H9 (cell line): ENCODE results near the gene ALB. TPM values are rescaled to one million over a fixed set of nuclear protein-coding genes. Genes with fewer than 3 reads are reported as not detected.
A peak's percentile ranks its signal among the peaks of the same experiment; 100 is the strongest.

ENCODE experiments used
- DNase-seq: peaks from one replicate; pipeline ENCODE4 v3.0.0-alpha.2; 2017
- H2AFZ ChIP-seq: one replicate; pipeline ENCODE4 v1.6.1; 2013; ENCODE audit warnings: mild to moderate bottlenecking, low read length, control low read depth, moderate library complexity
- H2AK5ac ChIP-seq: 2 replicates; pipeline ENCODE4 v1.6.1; 2013; ENCODE audit warnings: low read length, control low read depth, mixed read lengths; ENCODE audit not compliant: insufficient read length
- H2BK120ac ChIP-seq: one replicate; pipeline ENCODE4 v1.6.1; 2013; ENCODE audit warnings: low read depth, mild to moderate bottlenecking, low read length, control low read depth, inconsistent platforms; ENCODE audit not compliant: poor library complexity, severe bottlenecking
- H2BK12ac ChIP-seq: 2 replicates; pipeline ENCODE4 v1.6.1; 2013; ENCODE audit warnings: low read length, control low read depth, mixed read lengths, low read depth; ENCODE audit not compliant: insufficient read length
- H2BK15ac ChIP-seq: 2 replicates; pipeline ENCODE4 v1.6.1; 2013; ENCODE audit warnings: low read depth, low read length, control low read depth
- H2BK20ac ChIP-seq: one replicate; pipeline ENCODE4 v1.6.1; 2013; ENCODE audit warnings: low read depth, mild to moderate bottlenecking, low read length, control low read depth, inconsistent platforms; ENCODE audit not compliant: poor library complexity, severe bottlenecking
- H2BK5ac ChIP-seq: 2 replicates; pipeline ENCODE4 v1.6.1; 2013; ENCODE audit warnings: low read length, control low read depth, mixed read lengths; ENCODE audit not compliant: insufficient read length
- H3K14ac ChIP-seq: 2 replicates; pipeline ENCODE4 v1.6.1; 2013; ENCODE audit warnings: low read length, control low read depth; ENCODE audit not compliant: insufficient read depth
- H3K18ac ChIP-seq: 2 replicates; pipeline ENCODE4 v1.6.1; 2013; ENCODE audit warnings: low read depth, mild to moderate bottlenecking, mixed read lengths, low read length, control low read depth; ENCODE audit not compliant: insufficient read length
- H3K23ac ChIP-seq: 2 replicates; pipeline ENCODE4 v1.6.1; 2013; ENCODE audit warnings: low read length, control low read depth, mixed read lengths, low read depth; ENCODE audit not compliant: insufficient read length
- H3K23me2 ChIP-seq: 2 replicates; pipeline ENCODE4 v1.6.1; 2013; ENCODE audit warnings: low read depth, mild to moderate bottlenecking, mixed read lengths, low read length, control low read depth; ENCODE audit not compliant: insufficient read length, poor library complexity, severe bottlenecking
- H3K27ac ChIP-seq: 2 replicates; pipeline ENCODE4 v1.5.1; 2013; ENCODE audit warnings: low read length, control low read depth, mixed read lengths, low read depth; ENCODE audit not compliant: insufficient read length
- H3K27me3 ChIP-seq: 2 replicates; pipeline ENCODE4 v1.6.1; 2013; ENCODE audit warnings: low read length, control low read depth, inconsistent platforms; ENCODE audit not compliant: insufficient read depth
- H3K4ac ChIP-seq: 2 replicates; pipeline ENCODE4 v1.6.1; 2013; ENCODE audit warnings: low read depth, mild to moderate bottlenecking, control low read depth, inconsistent platforms, low read length, moderate library complexity
- H3K4me1 ChIP-seq: 2 replicates; pipeline ENCODE4 v1.6.1; 2013; ENCODE audit warnings: low read length, control low read depth, inconsistent platforms; ENCODE audit not compliant: insufficient read depth
- H3K4me2 ChIP-seq: 2 replicates; pipeline ENCODE4 v1.6.1; 2013; ENCODE audit warnings: low read length, control low read depth, mixed read lengths; ENCODE audit not compliant: insufficient read length, insufficient read depth
- H3K56ac ChIP-seq: 2 replicates; pipeline ENCODE4 v1.6.1; 2013; ENCODE audit warnings: low read depth, mild to moderate bottlenecking, mixed read lengths, low read length, control low read depth; ENCODE audit not compliant: insufficient read length
- H3K79me1 ChIP-seq: 2 replicates; pipeline ENCODE4 v1.6.1; 2013; ENCODE audit warnings: low read depth, mild to moderate bottlenecking, moderate library complexity, low read length, control low read depth, inconsistent platforms; ENCODE audit not compliant: insufficient read depth, poor library complexity, severe bottlenecking
- H3K79me2 ChIP-seq: 2 replicates; pipeline ENCODE4 v1.6.1; 2013; ENCODE audit warnings: low read length, control low read depth, inconsistent platforms; ENCODE audit not compliant: insufficient read depth
- H3K9ac ChIP-seq: 2 replicates; pipeline ENCODE4 v1.6.1; 2013; ENCODE audit warnings: low read length, control low read depth, mixed read lengths; ENCODE audit not compliant: insufficient read length; ENCODE audit errors: extremely low read depth
- H3K9me3 ChIP-seq: one replicate; pipeline ENCODE4 v1.6.1; 2013; ENCODE audit warnings: low read depth, low read length, inconsistent platforms; ENCODE audit not compliant: control insufficient read depth
- H3T11ph ChIP-seq: one replicate; pipeline ENCODE4 v1.6.1; 2013; ENCODE audit warnings: mild to moderate bottlenecking, low read length, control low read depth, inconsistent platforms
- H4K20me1 ChIP-seq: one replicate; pipeline ENCODE4 v1.6.1; 2013; ENCODE audit not compliant: control insufficient read depth, insufficient read length, insufficient read depth
- H4K5ac ChIP-seq: 2 replicates; pipeline ENCODE4 v1.6.1; 2013; ENCODE audit warnings: low read depth, mild to moderate bottlenecking, mixed read lengths, low read length, control low read depth; ENCODE audit not compliant: insufficient read length
- H4K8ac ChIP-seq: replicated peaks from 2 replicates; pipeline ENCODE4 v1.6.1; 2013; ENCODE audit warnings: low read length, control low read depth, mixed read lengths, low read depth; ENCODE audit not compliant: insufficient read length
- H4K91ac ChIP-seq: 2 replicates; pipeline ENCODE4 v1.6.1; 2013; ENCODE audit warnings: low read depth, mild to moderate bottlenecking, moderate library complexity, mixed read lengths, low read length, control low read depth; ENCODE audit not compliant: insufficient read length
- H3K27ac Mint-ChIP-seq, 3 experiments: 2 replicates in 2 of 3; 3 replicates in 1 of 3; pipeline ENCODE4 v1.8.0; 2020 to 2021; ENCODE audit warnings: mixed read lengths in 3 of 3, mild to moderate bottlenecking in 1 of 3, moderate library complexity in 1 of 3
- H3K27me3 Mint-ChIP-seq: 2 replicates; pipeline ENCODE4 v1.8.0; 2021; ENCODE audit warnings: low read depth, mild to moderate bottlenecking, moderate library complexity, mixed read lengths
- H3K36me3 Mint-ChIP-seq, 3 experiments: 2 replicates in 2 of 3; 3 replicates in 1 of 3; pipeline ENCODE4 v1.8.0; 2020 to 2021; ENCODE audit warnings: low read depth in 3 of 3, mixed read lengths in 3 of 3; ENCODE audit not compliant: insufficient read depth in 1 of 3
- H3K4me1 Mint-ChIP-seq, 2 experiments: 2 replicates each; pipeline ENCODE4 v1.8.0; 2020; ENCODE audit warnings: mixed read lengths in 2 of 2
- H3K4me3 Mint-ChIP-seq, 2 experiments: 2 replicates in 1 of 2; 3 replicates in 1 of 2; pipeline ENCODE4 v1.8.0; 2020 to 2021; ENCODE audit warnings: mild to moderate bottlenecking in 2 of 2, mixed read lengths in 2 of 2, moderate library complexity in 1 of 2
- H3K9me3 Mint-ChIP-seq, 2 experiments: 2 replicates in 1 of 2; 3 replicates in 1 of 2; pipeline ENCODE4 v1.8.0; 2020; ENCODE audit warnings: mild to moderate bottlenecking in 2 of 2, mixed read lengths in 2 of 2, moderate library complexity in 1 of 2
- CTCF ChIP-seq: fragments of 200-600 bp; sonication (generic); conservative IDR thresholded peaks from 3 replicates; pipeline ENCODE4 v1.8.0; 2021; ENCODE audit warnings: antibody characterized with exemption, mild to moderate bottlenecking
- WGBS: extraction: QIAGEN DNeasy Blood & Tissue Kit; methylation state at CpG from one replicate; pipeline ENCODE4 v1.1.7; 2013; ENCODE audit warnings: missing lambda C conversion rate, low lambda C conversion rate, mixed read lengths; ENCODE audit not compliant: insufficient read length; ENCODE audit errors: extremely low coverage; 5-methylcytosine and 5-hydroxymethylcytosine counted together
- total RNA-seq: library from RNA; stranded (reverse); gene quantifications from 2 replicates; pipeline ENCODE4 v1.2.1, GENCODE V29; 2021

The ALB gene
- total RNA-seq, 1 experiment from 2014 or later: not detected

DNA sequence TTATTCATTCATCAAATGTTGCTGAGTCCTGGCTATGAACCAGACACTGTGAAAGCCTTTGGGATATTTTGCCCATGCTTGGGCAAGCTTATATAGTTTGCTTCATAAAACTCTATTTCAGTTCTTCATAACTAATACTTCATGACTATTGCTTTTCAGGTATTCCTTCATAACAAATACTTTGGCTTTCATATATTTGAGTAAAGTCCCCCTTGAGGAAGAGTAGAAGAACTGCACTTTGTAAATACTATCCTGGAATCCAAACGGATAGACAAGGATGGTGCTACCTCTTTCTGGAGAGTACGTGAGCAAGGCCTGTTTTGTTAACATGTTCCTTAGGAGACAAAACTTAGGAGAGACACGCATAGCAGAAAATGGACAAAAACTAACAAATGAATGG lies 30.2 kb downstream of the ALB start:
- DNase-seq: no peak
- Histone ChIP-seq H2BK15ac (no peak overlapping the region), H2AFZ (no peak overlapping the region), H3K4me2 (no peak overlapping the region), H3K56ac (no peak overlapping the region), H4K20me1 (no peaks in the 10 kb centered on the region), H3K9ac (no peak overlapping the region), H2AK5ac (no peak overlapping the region), H4K8ac (no peak overlapping the region), H2BK120ac (no peak overlapping the region), H2BK5ac (no peak overlapping the region), H3K18ac (no peak overlapping the region), H3T11ph (no peak overlapping the region), H3K9me3 (no peaks in the 10 kb centered on the region), H3K14ac (no peak overlapping the region), H2BK12ac (no peak overlapping the region), H4K91ac (no peak overlapping the region), H3K27me3 (no peaks in the 10 kb centered on the region), H3K23me2 (no peaks in the 10 kb centered on the region), H3K27ac (no peak overlapping the region), H3K23ac (no peak overlapping the region), H3K79me1 (no peaks in the 10 kb centered on the region), H3K4ac (no peak overlapping the region), H2BK20ac (no peak overlapping the region), H3K79me2 (no peaks in the 10 kb centered on the region), H4K5ac (no peak overlapping the region), H3K4me1 (no peaks in the 10 kb centered on the region)
- no peaks in the 10 kb centered on the region for H3K4me1 Mint-ChIP-seq
- H3K27ac Mint-ChIP-seq: no peak overlapping the region
- H3K27me3 Mint-ChIP-seq: no peaks in the 10 kb centered on the region
- no peaks in the 10 kb centered on the region for H3K36me3 Mint-ChIP-seq
- no peak overlapping the region for H3K4me3 Mint-ChIP-seq
- no CpG with 5 or more reads among the region's 3 CpGs for WGBS
- no peaks in the 10 kb centered on the region for H3K9me3 Mint-ChIP-seq
- TF ChIP-seq CTCF: peak; percentile 68
